Subcutaneous adipose tissue (tissue), 4 donors: ENCODE measurements around the gene RBMS3. TPM values are rescaled to one million over a fixed set of nuclear protein-coding genes. Genes with fewer than 3 reads are reported as not detected.

Source experiments
- CTCF ChIP-seq: fragments of 450-650 bp; IDR thresholded peaks from one replicate; pipeline ENCODE4 v1.5.1; 2016; ENCODE audit warnings: low read depth, mild to moderate bottlenecking, control low read depth, antibody characterized with exemption, moderate library complexity
- total RNA-seq, 4 donors: library from RNA; depleted of rRNA; stranded (reverse); fragments of >200 nt; gene quantifications; one replicate each; pipeline ENCODE4 v1.1.0, GENCODE V29; 2016

RBMS3 gene
- total RNA-seq, 4 donors from 2014 or later, result 98.6 to 171 (median 117) TPM

GRCh38 chr3:29805757-29806156, 524.9 kb downstream of the RBMS3 start:
- TF ChIP-seq CTCF, result no peak

GRCh38 chr3:29822071-29822470, 541.2 kb downstream of the RBMS3 start:
- TF ChIP-seq CTCF, result no peak

- no peak for TF ChIP-seq CTCF
These were observed 542.4 kb downstream of the RBMS3 start for GRCh38 chr3:29823233-29823632.

GRCh38 chr3:29826712-29827111, 545.8 kb downstream of the RBMS3 start:
- TF ChIP-seq CTCF, result no peak

- no peak for TF ChIP-seq CTCF
These were observed 546.9 kb downstream of the RBMS3 start for GRCh38 chr3:29827756-29828155.

- no peak for TF ChIP-seq CTCF
These were observed 548.5 kb downstream of the RBMS3 start for GRCh38 chr3:29829340-29829739.

- TF ChIP-seq CTCF, result no peak
These were observed 569.8 kb downstream of the RBMS3 start for GRCh38 chr3:29850641-29851040.
